SU-DHL-6 (cell line): ENCODE data around the gene KDM2A.

Experiments
- H2AFZ ChIP-seq: fragments of 200-600 bp; sonication (generic); 2 replicates; pipeline ENCODE4 v1.6.1; 2014; ENCODE audit warnings: low read depth, mild to moderate bottlenecking, moderate library complexity, mixed read lengths, antibody characterized with exemption, low read length; ENCODE audit not compliant: severe bottlenecking
- H3F3A ChIP-seq: fragments of 200-600 bp; shearing (Covaris generic); 2 replicates; pipeline ENCODE4 v1.6.0; 2016; ENCODE audit warnings: antibody characterized with exemption, mild to moderate bottlenecking; ENCODE audit not compliant: insufficient read depth
- H3K27ac ChIP-seq: fragments of 200-600 bp; sonication (generic); 2 replicates; pipeline ENCODE4 v1.5.1; 2016; ENCODE audit warnings: low read depth, mild to moderate bottlenecking, low read length, moderate library complexity, mixed read lengths
- H3K27me3 ChIP-seq: fragments of 200-600 bp; sonication (generic), shearing (Covaris generic); 2 replicates; pipeline ENCODE4 v1.6.0; 2014; ENCODE audit warnings: mild to moderate bottlenecking, low read length
- H3K36me3 ChIP-seq: fragments of 200-600 bp; sonication (generic); 2 replicates; pipeline ENCODE4 v1.6.1; 2014; ENCODE audit warnings: mild to moderate bottlenecking, low read length, mixed read lengths
- H3K4me2 ChIP-seq: fragments of 300-600, 200-600 bp; shearing (Covaris generic), sonication (generic); 2 replicates; pipeline ENCODE4 v1.6.0; 2014; ENCODE audit warnings: low read length, low read depth, mild to moderate bottlenecking; ENCODE audit not compliant: poor library complexity, severe bottlenecking
- H3K4me3 ChIP-seq: fragments of 200-600 bp; sonication (generic); 2 replicates; pipeline ENCODE4 v1.5.1; 2014; ENCODE audit warnings: antibody characterized with exemption, low read length, mild to moderate bottlenecking, mixed read lengths; ENCODE audit not compliant: insufficient read depth, poor library complexity, severe bottlenecking
- H3K79me2 ChIP-seq: fragments of 200-600 bp; sonication (generic); 2 replicates; pipeline ENCODE4 v1.6.1; 2014; ENCODE audit warnings: mild to moderate bottlenecking, low read length, moderate library complexity; ENCODE audit not compliant: insufficient read depth
- H3K9ac ChIP-seq: fragments of 200-600 bp; sonication (generic); 2 replicates; pipeline ENCODE4 v1.7.0; 2014; ENCODE audit warnings: mild to moderate bottlenecking, low read length
- H3K9me2 ChIP-seq: fragments of 200-600 bp; sonication (generic); replicated peaks from 2 replicates; pipeline ENCODE4 v1.6.1; 2014; ENCODE audit warnings: low read length; ENCODE audit not compliant: insufficient read depth
- H3K9me3 ChIP-seq: fragments of 200-600 bp; sonication (generic); 2 replicates; pipeline ENCODE4 v1.6.1; 2014; ENCODE audit warnings: low read length, mixed read lengths; ENCODE audit not compliant: insufficient read depth
- H4K20me1 ChIP-seq: fragments of 200-600 bp; sonication (generic); 2 replicates; pipeline ENCODE4 v1.6.1; 2014; ENCODE audit warnings: low read depth, mild to moderate bottlenecking, antibody characterized with exemption, low read length, moderate library complexity, mixed read lengths
- CTCF ChIP-seq: fragments of 200-600 bp; sonication (generic); IDR thresholded peaks from one replicate; pipeline ENCODE4 v1.5.1; 2017; ENCODE audit warnings: antibody characterized with exemption, mild to moderate bottlenecking, low read length, moderate library complexity; ENCODE audit not compliant: insufficient read depth, poor library complexity, severe bottlenecking
- EZH2phosphoT487 ChIP-seq: fragments of 200-600 bp; sonication (generic), shearing (Covaris generic); conservative IDR thresholded peaks from 2 replicates; pipeline ENCODE4 v1.6.1; 2018; ENCODE audit warnings: mild to moderate bottlenecking, antibody characterized with exemption, low read length, moderate library complexity, mixed read lengths

The KDM2A gene

GRCh38 chr11:67288452-67289225 lies 169.6 kb downstream of the KDM2A start:
- peak overlapping the region; percentile 79 for H3K4me2 ChIP-seq
- no peak overlapping the region for H2AFZ ChIP-seq
- peak overlapping the region; percentile 71 for H3K4me3 ChIP-seq
- no peaks in the 10 kb centered on the region for H3K36me3 ChIP-seq
- peak overlapping the region; percentile 97 for H3K9ac ChIP-seq
- peak overlapping the region; percentile 98 for H3K27ac ChIP-seq
- H3K79me2 ChIP-seq, result peaks cover 7% of the 10 kb centered on the region; the same call in 1 of the 2 replicates
- no peaks in the 10 kb centered on the region for H3K27me3 ChIP-seq
- H3F3A ChIP-seq, result peaks cover 28% of the 10 kb centered on the region
- H4K20me1 ChIP-seq, result no peaks in the 10 kb centered on the region
- H3K9me3 ChIP-seq, result no peaks in the 10 kb centered on the region
- no peaks in the 10 kb centered on the region for H3K9me2 ChIP-seq
- TF ChIP-seq CTCF (peak; percentile 37), EZH2phosphoT487 (no peak)

- Histone ChIP-seq H4K20me1 (no peaks in the 10 kb centered on the region), H3K9me2 (no peaks in the 10 kb centered on the region), H3K4me2 (peak within 1 kb of the TSS; percentile 87), H3K27ac (peak within 1 kb of the TSS; percentile 98), H3K9me3 (no peaks in the 10 kb centered on the region), H3F3A (peaks cover 28% of the 10 kb centered on the region), H3K36me3 (peaks cover 5% of the 10 kb centered on the region; the same call in 1 of the 2 replicates), H2AFZ (no peak within 1 kb of the TSS), H3K4me3 (peak within 1 kb of the TSS; percentile 72), H3K27me3 (no peaks in the 10 kb centered on the region), H3K9ac (peak within 1 kb of the TSS; percentile 97), H3K79me2 (peaks cover 7% of the 10 kb centered on the region; the same call in 1 of the 2 replicates)
- TF ChIP-seq CTCF (no peak), EZH2phosphoT487 (no peak)
Observed at GRCh38 chr11:67289226-67289650, 170.2 kb downstream of the KDM2A start, which contains the start of gene ANKRD13D. Gene ANKRD13D, plus strand, starts transcription at chr11:67289303. Its CDS starts 158 bp downstream, at chr11:67289461.

- peaks cover 11% of the 10 kb centered on the region; the same call in 1 of the 2 replicates for H3K36me3 ChIP-seq
- peak overlapping the region; percentile 97 for H3K9ac ChIP-seq
- no peaks in the 10 kb centered on the region for H3K9me3 ChIP-seq
- no peaks in the 10 kb centered on the region for H3K27me3 ChIP-seq
- no peaks in the 10 kb centered on the region for H3K9me2 ChIP-seq
- no peak overlapping the region for H2AFZ ChIP-seq
- TF ChIP-seq CTCF, result no peak
- peak overlapping the region; percentile 72 for H3K4me3 ChIP-seq
- peak overlapping the region; percentile 65 for H3K27ac ChIP-seq
- H3F3A ChIP-seq, result peaks cover 28% of the 10 kb centered on the region
- H3K79me2 ChIP-seq, result peaks cover 7% of the 10 kb centered on the region; the same call in 1 of the 2 replicates
- H3K4me2 ChIP-seq, result peak overlapping the region; percentile 87
- H4K20me1 ChIP-seq, result no peaks in the 10 kb centered on the region
Observed at GRCh38 chr11:67289651-67290479, 170.8 kb downstream of the KDM2A start.
